GM13977 (cell line): ENCODE results near the gene THADA.

Source experiments
- DNase-seq: peaks from one replicate; pipeline ENCODE4 v3.0.0; 2012; ENCODE audit warnings: low spot score
- in situ Hi-C: fragments of 300-500 bp; cut with MboI; formaldehyde crosslinking; loops from one replicate; pipeline ENCODE4 v1.12.0; 2022; ENCODE audit warnings: low sequenced_read_pairs, low pct_unique_long_range_greater_than_20kb, mixed read lengths, inconsistent platforms; ENCODE audit not compliant: unreplicated experiment
- TF ChIP-seq, protein P1 (sequence below): IDR thresholded peaks from 2 replicates; pipeline ENCODE4 v1.5.1; 2012; ENCODE audit warnings: mild to moderate bottlenecking, control low read depth; ENCODE audit not compliant: insufficient read depth; ENCODE audit errors: extremely low read depth, missing control alignments

The THADA gene

DNA sequence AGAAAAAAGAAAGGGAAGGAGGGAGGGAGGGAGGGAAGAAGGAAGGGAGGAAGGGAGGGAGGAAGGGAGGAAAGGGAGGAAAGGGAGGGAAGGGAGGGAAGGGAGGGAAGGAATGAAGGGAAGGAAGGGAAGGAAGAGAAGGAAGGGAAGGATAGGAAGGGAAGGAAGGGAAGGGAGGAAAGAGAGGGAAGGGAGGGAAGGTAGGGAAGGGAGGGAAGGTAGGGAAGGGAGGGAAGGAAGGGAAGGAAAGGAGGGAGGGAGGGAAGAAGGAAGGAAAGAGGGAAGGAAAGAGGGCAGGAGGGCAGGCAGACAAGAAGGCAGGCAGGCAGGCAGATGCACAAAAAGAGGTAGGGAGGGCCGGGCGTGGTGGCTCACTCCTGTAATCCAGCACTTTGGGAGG lies 74.9 kb downstream of the THADA start:
- no peak for DNase-seq
- in situ Hi-C loops, result no loop called here
- TF ChIP-seq, protein P1, sequence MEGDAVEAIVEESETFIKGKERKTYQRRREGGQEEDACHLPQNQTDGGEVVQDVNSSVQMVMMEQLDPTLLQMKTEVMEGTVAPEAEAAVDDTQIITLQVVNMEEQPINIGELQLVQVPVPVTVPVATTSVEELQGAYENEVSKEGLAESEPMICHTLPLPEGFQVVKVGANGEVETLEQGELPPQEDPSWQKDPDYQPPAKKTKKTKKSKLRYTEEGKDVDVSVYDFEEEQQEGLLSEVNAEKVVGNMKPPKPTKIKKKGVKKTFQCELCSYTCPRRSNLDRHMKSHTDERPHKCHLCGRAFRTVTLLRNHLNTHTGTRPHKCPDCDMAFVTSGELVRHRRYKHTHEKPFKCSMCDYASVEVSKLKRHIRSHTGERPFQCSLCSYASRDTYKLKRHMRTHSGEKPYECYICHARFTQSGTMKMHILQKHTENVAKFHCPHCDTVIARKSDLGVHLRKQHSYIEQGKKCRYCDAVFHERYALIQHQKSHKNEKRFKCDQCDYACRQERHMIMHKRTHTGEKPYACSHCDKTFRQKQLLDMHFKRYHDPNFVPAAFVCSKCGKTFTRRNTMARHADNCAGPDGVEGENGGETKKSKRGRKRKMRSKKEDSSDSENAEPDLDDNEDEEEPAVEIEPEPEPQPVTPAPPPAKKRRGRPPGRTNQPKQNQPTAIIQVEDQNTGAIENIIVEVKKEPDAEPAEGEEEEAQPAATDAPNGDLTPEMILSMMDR, result no peak

DNA sequence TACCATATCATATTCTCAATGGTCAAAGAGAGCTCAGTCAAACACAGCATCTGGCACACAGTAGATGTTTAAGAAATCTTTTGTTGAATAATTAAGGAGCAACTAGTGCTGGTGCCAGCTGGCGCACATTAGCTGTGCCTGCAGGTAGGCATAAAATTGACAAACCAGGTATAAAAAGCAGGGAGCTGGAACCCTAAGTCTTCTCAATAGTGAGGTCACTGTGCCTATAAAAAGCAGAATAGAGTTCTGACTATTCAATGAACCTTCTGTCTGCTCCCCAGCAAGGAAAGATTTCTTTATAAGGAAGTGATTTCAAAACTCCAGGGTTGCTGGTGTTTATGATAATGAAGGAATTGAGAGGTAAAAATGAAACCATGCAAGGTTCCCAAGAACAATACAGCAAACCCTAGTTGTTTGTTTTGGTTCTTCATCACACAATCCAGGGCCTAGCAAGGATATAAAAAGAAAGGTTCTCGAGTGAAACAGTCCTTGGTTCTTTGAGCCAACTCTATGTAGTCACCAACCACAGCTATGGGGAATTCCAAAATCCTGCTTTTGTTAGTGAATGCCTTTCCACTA lies 76.1 kb downstream of the THADA start:
- TF ChIP-seq, protein P1, result no peak
- in situ Hi-C loops, result no loop called here
- no peak for DNase-seq

DNA sequence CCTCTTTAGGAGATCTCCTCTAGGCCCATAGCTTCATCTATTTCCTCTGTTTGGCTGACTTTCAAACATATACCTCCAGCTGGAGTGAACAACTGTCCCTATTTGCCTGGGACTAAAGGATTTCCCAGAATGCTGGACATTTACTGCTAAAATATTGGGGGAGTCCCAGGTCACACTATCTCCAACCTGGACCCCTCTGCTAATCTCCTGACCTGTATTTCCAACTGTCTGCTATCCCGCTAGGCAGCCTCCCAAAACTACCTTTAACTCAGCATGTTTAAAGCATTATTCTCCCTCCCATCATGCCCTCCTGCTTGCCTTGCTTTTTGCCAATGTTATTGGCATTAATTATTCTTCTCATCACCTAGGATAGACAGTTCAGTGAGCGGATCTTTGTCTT lies 77.1 kb downstream of the THADA start:
- TF ChIP-seq, protein P1, result no peak
- in situ Hi-C loops, result no loop called here
- no peak for DNase-seq

DNA sequence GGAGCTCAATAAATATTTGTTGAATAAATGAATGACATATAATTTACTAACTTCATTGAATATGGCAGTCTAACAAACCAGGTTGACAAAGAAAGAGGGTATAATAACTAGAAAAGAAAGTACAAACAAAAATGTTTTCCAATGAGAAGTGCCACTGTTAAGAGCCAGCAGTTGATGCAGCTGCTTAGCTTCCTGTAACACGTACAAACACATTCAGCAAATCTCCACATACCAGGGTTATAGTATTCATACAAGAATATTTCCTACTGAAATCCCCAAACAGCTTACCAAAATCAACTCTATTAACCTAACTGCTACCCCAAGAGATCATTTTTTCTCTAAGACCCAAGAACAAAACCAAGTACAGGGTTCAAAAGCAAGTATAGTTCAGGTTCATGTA lies 77.7 kb downstream of the THADA start:
- no peak for DNase-seq
- TF ChIP-seq, protein P1, result no peak
- in situ Hi-C loops, result no loop called here

DNA sequence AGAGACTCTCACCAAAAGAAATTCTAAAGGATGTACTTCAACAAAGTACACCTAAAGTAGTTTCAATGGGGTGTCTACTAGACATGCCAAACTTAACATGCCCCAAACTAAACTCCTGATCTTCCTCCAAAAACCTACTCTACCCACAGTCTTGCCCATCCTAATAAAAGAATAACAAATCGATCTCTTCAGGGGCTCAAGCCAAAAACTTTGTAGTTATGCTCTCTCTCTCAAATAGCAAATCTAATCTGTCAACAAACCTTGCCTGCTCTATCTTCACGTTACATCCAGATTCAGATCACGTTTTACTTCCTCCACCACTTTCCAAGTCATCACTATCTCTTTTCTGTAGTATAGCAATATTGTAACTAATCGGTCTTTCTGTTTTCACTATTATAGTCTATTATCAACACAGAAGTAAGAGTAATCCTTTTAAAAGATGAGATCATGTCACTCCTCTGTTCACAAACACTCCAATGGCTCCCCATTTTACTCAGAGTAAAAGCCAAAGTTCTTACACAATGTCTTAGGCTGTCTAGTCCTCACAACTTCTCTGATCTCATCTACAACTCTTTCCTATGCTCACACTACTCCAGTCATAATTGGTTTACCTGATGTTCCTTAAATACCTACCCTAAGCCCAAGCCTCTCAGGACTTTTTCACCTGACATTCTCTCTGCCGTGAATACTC lies 79.9 kb downstream of the THADA start:
- DNase-seq, result no peak
- TF ChIP-seq, protein P1, result no peak
- in situ Hi-C loops, result no loop called here

DNA sequence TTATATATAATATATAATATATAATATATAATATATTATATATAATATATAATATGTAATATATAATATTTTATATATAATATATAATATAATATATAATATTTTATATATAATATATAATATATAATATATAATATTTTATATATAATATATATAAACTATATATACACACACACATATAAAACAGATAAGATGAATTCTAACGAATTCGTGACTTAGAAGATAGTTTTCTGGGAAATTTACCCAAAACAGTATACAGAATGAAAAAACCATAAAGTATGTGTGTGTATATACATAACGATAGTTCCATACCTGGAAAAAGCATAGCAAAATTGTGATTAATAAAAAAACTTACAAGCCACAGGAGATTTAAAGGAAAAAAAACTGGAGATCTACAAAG lies 80.6 kb downstream of the THADA start:
- no peak for DNase-seq
- in situ Hi-C loops, result no loop called here
- TF ChIP-seq, protein P1, result no peak
